ENCODE measurements around the gene DST.

GRCh38 chr6:56604186-56604585, 38.5 kb downstream of the DST start:
- no peak for TF ChIP-seq CTCF (IDR thresholded peaks at IDR 0.05)
- no peak for TF ChIP-seq EZH2 (IDR thresholded peaks at IDR 0.05)
